C4-2B (cell line): Measurements from ENCODE around the gene JAKMIP2.

Experiments
- CTCF ChIP-seq: fragments of 450-650 bp; conservative IDR thresholded peaks from 2 replicates; pipeline ENCODE4 v1.5.1; 2017; ENCODE audit warnings: mild to moderate bottlenecking
- ZFX ChIP-seq: fragments of 450-650 bp; IDR thresholded peaks from 2 replicates; pipeline ENCODE4 v1.6.1; 2017

GRCh38 chr5:147561435-147561834 is 221.1 kb downstream of the JAKMIP2 start:
- TF ChIP-seq CTCF: no peak
- TF ChIP-seq ZFX: no peak
